Stomach (tissue), 4 donors: ENCODE measurements around the gene VTI1A.

Experiments
- CTCF ChIP-seq, 7 experiments: fragments of 450-650 bp in 4 of 7; fragments of 200-600 bp in 3 of 7; sonication (generic) in 3 of 7; IDR thresholded peaks; one replicate each; pipeline ENCODE4 v1.5.1; 2016 to 2019; ENCODE audit warnings: antibody characterized with exemption in 7 of 7, control low read depth in 2 of 7, mild to moderate bottlenecking in 1 of 7
- POLR2A ChIP-seq, 4 donors: fragments of 450-650 bp; IDR thresholded peaks; one replicate each; pipeline ENCODE4 v1.6.1; 2016; ENCODE audit warnings: antibody characterized with exemption in 4 of 4, control low read depth in 2 of 4, mild to moderate bottlenecking in 1 of 4, moderate library complexity in 1 of 4

- TF ChIP-seq POLR2A (IDR thresholded peaks at IDR 0.05) = no peak
- no peak for TF ChIP-seq CTCF (IDR thresholded peaks at IDR 0.05)
Measured at GRCh38 chr10:112421731-112422130, 25.3 kb upstream of the VTI1A start.
